ENCODE measurements around the gene RAB25. TPM values are rescaled to one million over a fixed set of nuclear protein-coding genes. Genes with fewer than 3 reads are reported as not detected.
"Not testable (repeated sequence)": the region's sequence is repeated elsewhere in the genome, so short reads cannot be mapped to it uniquely, and the experiment has no call there.

The RAB25 gene
- total RNA-seq, 2 donors from 2014 or later, result not detected

DNA sequence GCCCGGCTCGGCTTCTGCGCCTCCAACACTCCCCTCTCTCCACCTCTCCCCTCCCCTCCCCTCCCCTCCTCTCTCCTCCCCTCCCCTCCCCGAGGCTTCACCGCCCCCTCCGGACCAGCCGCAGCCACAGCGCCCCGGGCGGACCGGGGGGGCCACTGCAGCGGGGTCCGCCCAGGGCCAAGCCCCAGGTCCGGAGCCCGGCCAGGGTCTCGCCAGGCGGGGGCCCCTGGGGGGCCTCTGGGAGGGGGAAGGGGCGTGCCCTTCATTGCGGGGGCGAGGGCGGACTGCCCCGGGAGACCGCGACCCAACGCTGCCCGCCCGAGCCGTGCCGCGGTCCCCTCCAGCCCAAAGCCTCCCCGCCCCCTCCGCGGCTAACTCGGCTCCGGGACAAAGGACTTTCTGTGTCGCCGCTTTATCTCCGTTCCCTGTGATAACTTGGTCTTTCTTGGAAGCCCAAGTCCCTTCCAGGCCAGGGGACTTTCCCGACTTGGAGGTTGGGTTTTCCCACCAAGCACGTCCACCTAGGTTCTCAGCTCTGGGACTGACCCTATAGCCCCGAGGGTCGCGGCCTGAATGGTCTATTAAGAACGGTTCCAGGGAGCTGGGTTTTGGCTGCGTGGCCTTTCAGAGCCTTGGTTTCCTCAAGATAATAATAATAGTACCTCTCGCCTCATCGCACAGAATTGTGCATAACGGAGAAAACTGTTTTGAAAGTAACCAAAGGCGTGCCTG lies 7.0 kb upstream of the RAB25 start, which contains the start of gene UBQLN4:
Gene UBQLN4, minus strand, starts transcription at position 31 of the 732 bp plus-strand sequence. CDS start 97 bp downstream, outside the sequence.
- intact Hi-C loops (cut with DNase I), result no loop called here

DNA sequence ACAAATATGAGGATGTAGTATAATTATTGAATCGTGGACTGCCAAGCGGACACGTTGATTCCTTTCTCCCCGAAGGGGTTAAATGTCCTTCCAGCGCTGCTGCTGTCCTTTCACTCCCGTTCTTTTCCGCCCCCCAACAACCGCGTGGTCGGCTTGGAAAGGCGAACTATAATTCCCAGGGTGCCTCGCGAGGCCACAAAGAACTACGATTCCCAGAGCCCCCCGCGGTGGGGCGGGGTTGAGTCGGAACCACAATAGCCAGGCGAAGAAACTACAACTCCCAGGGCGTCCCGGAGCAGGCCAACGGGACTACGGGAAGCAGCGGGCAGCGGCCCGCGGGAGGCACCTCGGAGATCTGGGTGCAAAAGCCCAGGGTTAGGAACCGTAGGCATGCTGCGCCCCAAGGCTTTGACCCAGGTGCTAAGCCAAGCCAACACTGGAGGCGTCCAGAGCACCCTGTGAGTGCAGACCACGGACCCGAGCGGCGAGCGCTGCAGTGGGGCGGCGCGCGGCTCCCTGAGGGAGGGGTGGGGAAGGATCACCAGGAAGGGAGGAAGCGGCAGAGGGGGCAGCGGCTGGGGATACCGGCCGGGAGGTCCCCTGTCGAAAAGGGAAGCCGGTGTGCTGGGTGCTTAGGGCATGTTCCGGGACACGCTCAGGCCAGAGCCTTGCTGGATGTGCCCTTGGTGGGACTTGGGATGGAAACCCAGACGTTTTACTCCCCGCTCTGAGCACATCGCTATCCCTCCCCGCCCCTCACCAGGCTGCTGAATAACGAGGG lies 6.3 kb upstream of the RAB25 start, which contains the start of gene LAMTOR2:
Gene LAMTOR2, plus strand, starts transcription at position 283 of the 781 bp plus-strand sequence. Its CDS starts 108 bp downstream, at position 391.
- intact Hi-C loops (cut with DNase I), result no loop called here
- DNase-seq (peak; percentile 99), ATAC-seq (peak; percentile 92 to 93)

More for the DNA sequence above, 7.0 kb upstream of the RAB25 start, which contains the start of gene UBQLN4:
- ATAC-seq (peak; percentile 83 to 86), DNase-seq (peak; percentile 90)

DNA sequence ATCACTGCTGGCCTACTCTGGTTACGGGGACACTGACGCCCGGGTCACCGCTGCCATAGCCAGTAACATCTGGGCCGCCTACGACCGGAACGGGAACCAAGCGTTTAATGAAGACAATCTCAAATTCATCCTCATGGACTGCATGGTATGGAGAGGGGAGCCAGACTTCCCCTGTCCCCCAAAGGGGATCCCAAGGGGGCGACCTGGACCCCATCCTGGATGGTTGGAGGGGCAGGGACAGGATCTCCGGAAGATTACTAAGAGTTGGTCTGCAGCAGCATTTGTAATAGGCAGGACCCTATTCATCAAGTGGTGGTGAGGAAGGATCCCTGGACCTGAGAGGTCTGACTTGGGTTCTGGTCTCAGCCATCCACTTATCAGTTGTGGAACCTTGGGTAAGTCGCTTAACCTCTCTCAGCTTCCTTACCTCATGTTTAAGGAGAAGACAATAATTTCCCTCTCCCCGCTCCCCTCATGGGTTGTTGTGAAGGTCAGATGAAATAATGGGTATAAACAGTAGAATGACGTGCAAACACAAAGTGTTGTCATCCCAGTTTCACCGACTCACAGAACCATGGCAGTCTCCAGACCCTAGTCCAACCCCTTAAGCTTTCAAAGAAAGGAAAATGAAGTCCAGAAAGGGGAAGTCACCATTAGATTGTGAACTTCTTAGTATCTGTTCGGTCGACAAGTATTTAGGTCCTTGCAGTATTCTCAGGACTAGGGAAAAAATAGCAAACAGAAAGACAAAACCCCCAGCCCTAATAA lies 5.5 kb upstream of the RAB25 start:
- intact Hi-C loops (cut with DNase I), result no loop called here
- no peak for ATAC-seq

DNA sequence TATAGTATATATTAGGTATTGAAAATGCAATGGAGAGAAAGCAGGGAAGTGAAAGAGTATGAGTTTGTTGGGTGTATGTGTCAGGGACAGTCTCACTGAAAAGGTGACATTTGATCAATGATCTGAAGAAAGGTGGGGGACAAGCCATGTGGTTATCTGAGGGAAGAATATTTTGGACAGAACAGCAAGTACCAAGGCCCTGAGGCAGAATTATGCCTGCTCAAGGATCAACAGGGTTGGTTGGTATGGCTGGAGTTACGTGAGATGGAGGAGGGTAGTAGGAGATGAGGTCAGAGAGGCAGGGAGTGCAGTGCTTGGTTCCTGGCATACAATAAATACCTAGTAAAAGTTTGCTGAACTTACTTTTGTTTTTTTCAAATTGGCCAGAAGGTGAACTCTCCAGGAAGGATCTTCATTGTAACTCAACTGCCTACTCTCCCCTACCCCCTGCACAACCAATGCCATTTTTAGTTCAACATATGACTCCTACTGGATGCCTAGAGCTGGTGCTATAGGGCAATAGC lies 4.6 kb upstream of the RAB25 start:
- intact Hi-C loops (cut with DNase I), result no loop called here
- ATAC-seq, result no peak

More for the DNA sequence above, 5.5 kb upstream of the RAB25 start:
- no peak for DNase-seq

DNA sequence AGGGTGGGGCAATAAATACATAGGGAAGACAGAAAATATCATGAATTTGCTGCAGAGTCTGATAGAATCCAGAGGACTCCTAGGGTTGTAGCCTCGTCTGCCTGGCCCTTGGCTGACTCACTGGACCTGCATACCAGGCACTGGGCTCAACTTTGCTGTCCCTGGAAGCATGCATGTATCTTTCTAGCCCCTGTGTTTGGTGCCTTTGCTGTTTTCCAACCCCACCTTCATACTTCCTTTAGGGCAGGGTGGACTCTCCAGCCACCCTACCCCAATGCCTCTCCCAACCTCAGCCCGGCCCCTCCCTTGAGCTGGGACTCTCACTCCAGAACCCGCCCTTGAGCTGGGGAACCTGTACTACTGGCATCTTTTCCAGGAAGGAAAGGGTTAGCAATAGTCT lies 1.2 kb downstream of the RAB25 start:
- intact Hi-C loops (cut with DNase I), result no loop called here
- no peak for DNase-seq
- no peak for ATAC-seq

More for the DNA sequence above, 4.6 kb upstream of the RAB25 start:
- no peak for DNase-seq

DNA sequence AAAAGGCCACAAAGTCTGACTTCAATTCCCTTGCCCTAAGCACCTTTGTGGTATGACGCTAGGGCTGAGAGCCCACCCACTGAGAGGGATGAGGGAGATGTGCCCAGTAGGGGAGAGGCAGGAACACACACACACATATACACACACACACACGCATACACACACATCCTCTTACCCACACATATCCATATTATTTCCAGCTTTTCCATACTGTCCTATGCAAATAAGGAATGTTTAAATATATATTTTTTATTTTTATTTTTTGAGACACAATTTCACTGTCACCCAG lies 3.0 kb downstream of the RAB25 start:
- DNase-seq (no peak), ATAC-seq (no peak)
- intact Hi-C loops (cut with DNase I), result no loop called here

DNA sequence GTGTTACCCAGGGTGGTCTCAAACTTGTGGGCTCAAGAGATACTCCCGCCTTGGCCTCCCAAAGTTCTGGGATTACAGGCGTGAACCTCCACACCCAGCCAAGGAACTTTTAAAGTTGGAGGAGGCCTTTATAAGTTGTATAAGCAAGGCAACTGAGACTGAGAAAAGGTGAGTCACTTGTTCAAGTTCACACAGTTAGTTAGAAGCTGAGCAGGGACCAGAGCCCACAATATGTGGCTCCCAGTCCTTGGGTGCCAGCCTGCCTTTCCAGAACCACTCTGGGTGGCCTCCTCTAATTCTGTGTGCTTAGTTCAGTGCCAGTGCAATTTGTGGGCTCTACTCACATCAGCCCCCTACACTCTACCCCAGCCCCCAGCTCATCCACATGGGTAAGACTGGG lies 3.7 kb downstream of the RAB25 start:
- intact Hi-C loops (cut with DNase I), result no loop called here
- no peak for DNase-seq
- ATAC-seq, result no peak

DNA sequence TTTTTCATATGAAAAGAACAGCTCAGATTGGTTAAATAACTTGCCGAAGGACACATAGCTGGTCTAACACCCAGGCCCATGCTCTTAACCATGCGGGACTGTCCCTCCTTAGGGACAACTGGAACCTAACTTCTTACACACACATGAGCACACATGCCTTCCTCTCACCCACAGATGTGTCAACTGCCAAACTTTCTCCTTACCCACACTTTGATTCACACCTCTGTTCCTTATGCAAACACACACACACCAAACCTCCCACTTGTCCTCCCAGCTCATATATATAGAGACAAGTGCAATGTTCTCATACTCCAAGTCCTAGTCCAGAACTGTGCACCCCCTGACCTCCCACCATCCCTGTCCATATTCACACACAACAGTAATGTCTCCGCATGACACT lies 4.3 kb downstream of the RAB25 start:
- no peak for ATAC-seq
- DNase-seq, result no peak
- intact Hi-C loops (cut with DNase I), result no loop called here

DNA sequence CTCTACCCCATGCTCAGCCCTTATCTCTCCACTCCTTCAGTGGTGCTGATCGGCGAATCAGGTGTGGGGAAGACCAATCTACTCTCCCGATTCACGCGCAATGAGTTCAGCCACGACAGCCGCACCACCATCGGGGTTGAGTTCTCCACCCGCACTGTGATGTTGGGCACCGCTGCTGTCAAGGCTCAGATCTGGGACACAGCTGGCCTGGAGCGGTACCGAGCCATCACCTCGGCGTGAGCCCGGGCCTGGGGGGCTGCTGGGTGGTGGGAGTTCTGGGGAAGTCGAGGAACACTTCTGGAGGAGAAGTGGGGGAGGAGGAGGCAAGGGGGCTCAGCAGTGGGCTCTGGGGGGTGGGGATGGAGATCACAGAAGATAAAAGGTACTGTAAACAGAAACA lies 4.9 kb downstream of the RAB25 start:
- intact Hi-C loops (cut with DNase I), result no loop called here
- ATAC-seq (no peak), DNase-seq (no peak)

DNA sequence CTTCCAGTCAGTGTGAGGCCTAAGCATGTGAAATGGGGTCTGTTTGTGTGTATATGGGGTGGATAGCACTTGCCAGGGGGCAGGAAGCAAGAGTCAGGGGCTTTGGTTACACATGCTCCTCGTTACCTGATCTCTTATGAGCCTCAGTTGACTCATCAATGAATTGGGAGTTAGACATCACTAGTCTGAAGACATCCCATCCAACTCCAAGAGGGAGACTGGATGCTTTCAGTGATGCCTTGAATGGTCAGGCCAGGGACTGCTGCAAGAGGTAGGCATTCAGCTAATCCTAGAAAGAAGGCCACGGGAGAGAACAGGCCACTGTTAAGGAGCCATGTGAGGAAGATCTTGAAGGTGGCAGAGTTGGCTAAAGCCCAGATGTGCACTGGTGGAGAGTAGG lies 6.3 kb downstream of the RAB25 start:
- DNase-seq, result no peak
- no peak for ATAC-seq
- intact Hi-C loops (cut with DNase I), result no loop called here

DNA sequence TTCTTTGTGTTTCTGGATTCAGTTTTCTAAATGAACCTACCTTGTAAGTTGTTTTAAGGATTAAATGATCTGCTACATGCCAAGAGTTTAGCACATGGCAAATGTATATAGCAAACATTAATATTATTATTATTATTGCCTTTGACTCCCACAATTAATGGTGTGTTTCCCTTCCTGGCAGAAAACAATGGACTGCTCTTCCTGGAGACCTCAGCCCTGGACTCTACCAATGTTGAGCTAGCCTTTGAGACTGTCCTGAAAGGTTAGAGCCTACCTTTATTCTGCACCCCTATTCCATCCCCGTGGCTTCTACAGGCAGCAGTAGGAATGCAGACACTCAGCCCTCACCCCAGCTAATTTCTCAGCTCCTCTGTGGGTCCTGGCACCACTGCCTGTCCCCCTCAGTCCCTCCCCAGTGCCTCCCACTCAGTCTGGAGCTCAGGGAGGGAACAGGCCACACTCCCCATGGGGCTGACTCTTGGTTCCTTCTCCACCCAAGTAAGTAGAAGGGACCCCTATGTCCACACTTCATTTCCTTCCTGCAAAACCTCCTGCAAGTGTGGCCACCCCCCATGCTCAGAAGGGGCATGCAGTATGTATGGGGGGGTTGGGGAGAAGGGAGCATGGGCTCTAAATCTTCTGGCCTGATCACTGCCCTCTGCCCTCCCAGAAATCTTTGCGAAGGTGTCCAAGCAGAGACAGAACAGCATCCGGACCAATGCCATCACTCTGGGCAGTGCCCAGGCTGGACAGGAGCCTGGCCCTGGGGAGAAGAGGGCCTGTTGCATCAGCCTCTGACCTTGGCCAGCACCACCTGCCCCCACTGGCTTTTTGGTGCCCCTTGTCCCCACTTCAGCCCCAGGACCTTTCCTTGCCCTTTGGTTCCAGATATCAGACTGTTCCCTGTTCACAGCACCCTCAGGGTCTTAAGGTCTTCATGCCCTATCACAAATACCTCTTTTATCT lies 8.8 kb downstream of the RAB25 start:
- intact Hi-C loops (cut with DNase I), result no loop called here
- ATAC-seq (peak in 1 of 2 donors; percentile 28), DNase-seq (no peak)

DNA sequence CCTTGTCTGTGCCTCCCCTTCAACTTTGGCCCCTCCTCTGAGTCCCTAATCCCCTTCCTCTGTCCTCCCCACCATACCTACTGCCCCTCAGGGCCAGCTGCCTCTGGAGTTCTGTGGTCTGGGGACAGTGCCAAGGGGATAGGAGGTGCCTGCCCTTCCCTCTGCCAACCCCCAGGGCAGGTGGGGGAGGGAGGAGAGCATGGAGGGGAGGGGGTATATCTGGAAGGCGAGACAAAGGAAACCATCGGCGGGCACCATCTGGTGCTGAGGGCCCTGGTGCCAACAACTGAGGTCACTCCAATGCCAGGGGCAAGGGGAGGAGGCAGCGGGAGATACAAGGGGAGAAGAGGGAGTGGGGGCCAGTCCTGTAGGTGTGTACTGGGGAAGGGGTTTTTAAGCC lies 9.6 kb downstream of the RAB25 start:
- ATAC-seq, result peak in 1 of 2 donors; percentile 6
- no peak for DNase-seq
- intact Hi-C loops (cut with DNase I), result no loop called here

DNA sequence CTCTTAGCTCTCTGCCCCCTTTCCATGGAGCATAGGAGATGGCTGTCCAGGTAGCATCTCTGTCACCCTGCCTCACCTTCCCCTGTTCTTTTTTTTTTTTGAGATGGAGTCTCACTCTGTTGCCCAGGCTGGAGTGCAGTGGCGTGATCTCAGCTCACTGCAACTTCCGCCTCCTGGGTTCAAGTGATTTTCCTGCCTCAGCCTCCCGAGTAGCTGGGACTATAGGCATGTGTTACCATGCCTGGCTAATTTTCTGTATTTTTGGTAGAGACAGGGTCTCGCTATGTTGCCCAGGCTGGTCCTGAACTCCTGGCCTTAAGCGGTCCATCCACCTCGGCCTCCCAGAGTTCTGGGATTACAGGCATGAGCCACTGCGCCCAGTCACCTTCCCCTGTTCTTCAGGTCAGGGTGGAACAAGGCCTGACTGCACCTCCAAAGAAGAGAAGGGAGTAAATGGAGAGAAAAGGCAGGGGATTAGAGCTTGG lies 10.4 kb downstream of the RAB25 start:
- intact Hi-C loops (cut with DNase I); ATAC-seq; DNase-seq: not testable (repeated sequence)

DNA sequence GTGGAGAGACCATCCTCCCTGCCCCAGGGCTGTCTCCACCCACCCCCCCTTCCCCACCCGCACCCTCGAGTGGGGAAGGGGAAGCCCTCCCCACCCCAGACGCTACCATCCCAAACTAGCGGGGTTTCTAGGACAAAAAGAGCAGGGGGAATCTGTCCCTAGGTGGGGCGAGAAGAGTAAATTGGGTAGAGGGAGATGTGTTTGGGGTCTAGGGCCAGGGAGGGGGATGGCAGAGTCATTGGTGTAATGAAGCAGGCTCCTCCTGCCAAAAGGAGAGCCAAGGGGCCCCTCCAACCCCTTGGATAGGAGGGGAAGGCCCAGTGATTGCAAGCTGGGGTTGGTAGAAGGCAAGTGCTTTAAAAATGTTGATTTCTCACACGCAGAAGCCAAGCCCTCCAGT lies 11.3 kb downstream of the RAB25 start:
- no peak for ATAC-seq
- intact Hi-C loops (cut with DNase I), result no loop called here
- DNase-seq, result no peak

DNA sequence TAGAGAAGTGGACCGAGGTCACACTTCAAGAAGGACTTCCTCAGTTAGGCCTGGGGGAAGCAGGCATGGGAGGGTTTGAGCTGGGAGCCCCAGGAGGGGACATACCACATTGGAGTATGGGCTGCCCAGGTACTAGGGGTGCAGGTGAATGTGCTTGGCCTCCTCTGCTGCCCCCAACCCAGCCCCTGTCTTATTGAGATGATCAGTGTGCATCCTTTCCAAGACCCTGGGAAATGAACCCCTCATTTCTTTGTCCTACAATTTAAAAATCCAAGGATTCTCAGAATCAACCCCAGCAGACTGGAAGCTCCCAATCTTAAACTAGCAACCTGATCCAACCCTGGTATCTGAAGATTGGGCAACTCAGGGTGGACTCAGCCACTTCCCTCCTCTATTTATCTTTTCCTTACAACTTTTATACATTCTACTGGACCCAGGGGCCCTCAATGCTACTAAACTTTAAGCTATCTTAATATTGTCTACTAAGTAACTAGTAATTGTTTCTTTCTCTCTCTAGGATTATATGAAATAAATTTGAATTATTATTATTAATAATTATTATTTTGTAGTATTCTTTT lies 12.2 kb downstream of the RAB25 start:
- DNase-seq (no peak), ATAC-seq (no peak)
- intact Hi-C loops (cut with DNase I), result no loop called here

DNA sequence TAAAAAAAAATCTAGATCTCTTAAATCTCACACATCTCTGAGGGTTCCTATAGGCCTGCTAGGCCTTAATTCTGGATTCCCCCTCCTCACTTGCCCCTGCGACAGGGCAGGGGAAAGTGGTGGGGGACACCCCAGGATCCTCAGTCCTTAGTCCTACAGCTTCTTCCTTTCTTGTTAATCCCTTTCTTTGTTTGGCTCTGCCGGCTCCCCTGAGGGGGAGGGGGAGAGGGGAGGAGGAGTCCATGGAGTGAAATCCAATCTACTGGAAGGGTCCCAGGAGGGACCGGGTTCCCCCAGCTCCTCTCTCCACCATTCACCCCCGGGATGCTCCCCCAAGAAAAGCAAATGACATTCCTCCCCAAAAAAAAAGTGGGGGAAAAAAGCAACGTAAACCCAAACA lies 12.8 kb downstream of the RAB25 start:
- ATAC-seq (no peak), DNase-seq (no peak)
- intact Hi-C loops (cut with DNase I), result no loop called here

DNA sequence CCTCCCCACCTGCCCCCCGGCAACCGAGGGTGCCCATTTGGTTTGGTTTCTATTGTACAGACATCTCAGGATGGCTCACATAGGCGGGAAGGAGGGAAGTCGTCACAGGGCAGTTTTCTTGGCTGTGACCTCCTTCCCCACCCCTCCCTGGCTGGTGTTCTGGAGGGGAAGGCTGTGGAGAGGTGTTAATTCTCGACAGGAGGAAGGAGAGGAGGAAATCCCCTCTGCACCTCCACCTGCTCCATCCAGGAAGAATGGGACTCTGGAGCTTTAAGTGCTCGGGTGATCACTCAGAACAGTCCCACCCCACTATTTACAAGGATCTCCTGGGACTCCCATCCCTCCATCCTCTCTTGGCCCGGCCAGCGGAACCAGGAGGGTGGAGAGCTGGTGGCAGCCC lies 13.7 kb downstream of the RAB25 start:
- DNase-seq, result no peak
- ATAC-seq, result no peak
- intact Hi-C loops (cut with DNase I), result no loop called here

DNA sequence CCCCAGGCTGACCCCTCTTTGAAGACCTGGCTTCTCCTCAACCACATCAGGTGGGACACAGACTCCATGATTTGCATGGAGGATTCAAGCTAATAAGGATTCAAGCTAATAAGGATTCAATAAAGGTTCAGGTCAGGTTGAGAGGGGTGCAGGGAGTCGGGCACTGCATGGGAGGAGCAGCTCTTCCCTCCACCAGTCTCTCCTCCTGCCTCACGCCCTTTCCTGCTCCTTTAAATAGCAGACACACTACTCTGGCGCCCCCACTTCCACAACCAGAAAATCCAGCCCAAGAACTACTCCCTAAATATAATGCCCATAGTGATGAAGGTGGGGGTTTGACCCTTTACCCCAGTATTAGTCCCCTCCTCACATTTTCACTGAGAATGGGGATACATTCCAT lies 14.2 kb downstream of the RAB25 start:
- DNase-seq, result no peak
- ATAC-seq, result no peak
- intact Hi-C loops (cut with DNase I), result no loop called here

Data from left cardiac atrium (tissue), 4 donors.